ENCODE results near the gene CD34. TPM values are rescaled to one million over a fixed set of nuclear protein-coding genes. Genes with fewer than 3 reads are reported as not detected.

CD34 gene
- total RNA-seq, 1 donor from 2014 or later, result 1.1 TPM

GRCh38 chr1:207858281-207858680 is 52.6 kb downstream of the CD34 start:
- no peak for ATAC-seq

GRCh38 chr1:207857447-207857846 is 53.5 kb downstream of the CD34 start:
- DNase-seq (ENCODE audit: low spot score) (no peak), ATAC-seq (no peak)

More at GRCh38 chr1:207858281-207858680, 52.6 kb downstream of the CD34 start:
- DNase-seq (ENCODE audit: low spot score), result no peak

GRCh38 chr1:207856276-207857023 is 54.5 kb downstream of the CD34 start:
- no peak for ATAC-seq
- no peak for DNase-seq (ENCODE audit: low spot score)

- no peak for ATAC-seq
Observed at GRCh38 chr1:207854001-207854400, 56.9 kb downstream of the CD34 start.

GRCh38 chr1:207853372-207853757 is 57.6 kb downstream of the CD34 start:
- ATAC-seq (peak; percentile 38), DNase-seq (ENCODE audit: low spot score) (no peak)

More at GRCh38 chr1:207854001-207854400, 56.9 kb downstream of the CD34 start:
- no peak for DNase-seq (ENCODE audit: low spot score)

- DNase-seq (ENCODE audit: low spot score) (no peak), ATAC-seq (no peak)
Observed at GRCh38 chr1:207852576-207853371, 58.2 kb downstream of the CD34 start.

- DNase-seq (ENCODE audit: low spot score) (no peak), ATAC-seq (no peak)
Observed at GRCh38 chr1:207851696-207852095, 59.2 kb downstream of the CD34 start.

GRCh38 chr1:207850621-207851407 is 60.1 kb downstream of the CD34 start:
- ATAC-seq (no peak), DNase-seq (ENCODE audit: low spot score) (no peak)

GRCh38 chr1:207849646-207850045 is 61.3 kb downstream of the CD34 start:
- DNase-seq (ENCODE audit: low spot score) (no peak), ATAC-seq (no peak)

- ATAC-seq, result peak; percentile 21
- no peak for DNase-seq (ENCODE audit: low spot score)
Observed at GRCh38 chr1:207849016-207849415, 61.9 kb downstream of the CD34 start.

GRCh38 chr1:207848234-207848633 is 62.7 kb downstream of the CD34 start:
- ATAC-seq (peak; percentile 82), DNase-seq (ENCODE audit: low spot score) (no peak)

- ATAC-seq, result no peak
Observed at GRCh38 chr1:207847116-207847515, 63.8 kb downstream of the CD34 start.

GRCh38 chr1:207845109-207845508 is 65.8 kb downstream of the CD34 start:
- DNase-seq (ENCODE audit: low spot score), result no peak
- no peak for ATAC-seq

More at GRCh38 chr1:207847116-207847515, 63.8 kb downstream of the CD34 start:
- no peak for DNase-seq (ENCODE audit: low spot score)

- DNase-seq (ENCODE audit: low spot score) (no peak), ATAC-seq (no peak)
Observed at GRCh38 chr1:207844371-207844770, 66.6 kb downstream of the CD34 start.

- ATAC-seq (no peak), DNase-seq (ENCODE audit: low spot score) (no peak)
Observed at GRCh38 chr1:207842506-207842905, 68.4 kb downstream of the CD34 start.

- ATAC-seq (no peak), DNase-seq (ENCODE audit: low spot score) (no peak)
Observed at GRCh38 chr1:207841901-207842300, 69.0 kb downstream of the CD34 start.

- ATAC-seq, result no peak
Observed at GRCh38 chr1:207841293-207841692, 69.6 kb downstream of the CD34 start.

GRCh38 chr1:207840380-207840779 is 70.5 kb downstream of the CD34 start:
- DNase-seq (ENCODE audit: low spot score) (no peak), ATAC-seq (no peak)

More at GRCh38 chr1:207841293-207841692, 69.6 kb downstream of the CD34 start:
- DNase-seq (ENCODE audit: low spot score), result no peak

GRCh38 chr1:207839083-207839413 is 71.9 kb downstream of the CD34 start:
- ATAC-seq, result no peak
- DNase-seq (ENCODE audit: low spot score), result no peak

GRCh38 chr1:207838156-207839082 is 72.5 kb downstream of the CD34 start:
- DNase-seq (ENCODE audit: low spot score) (no peak), ATAC-seq (peak; percentile 39)

All from left lobe of liver (tissue), 2 donors.